Mesendoderm (in vitro differentiated cells): ENCODE results near the gene UNC45B. TPM values are rescaled to one million over a fixed set of nuclear protein-coding genes. Genes with fewer than 3 reads are reported as not detected.
A peak's percentile ranks its signal among the peaks of the same experiment; 100 is the strongest.

ENCODE experiments used
- DNase-seq: peaks from one replicate; pipeline ENCODE4 v3.0.0; 2013
- H2AK5ac ChIP-seq: 2 replicates; pipeline ENCODE4 v1.6.1; 2013; ENCODE audit warnings: low read length, inconsistent platforms
- H2BK120ac ChIP-seq: 2 replicates; pipeline ENCODE4 v1.6.1; 2013; ENCODE audit warnings: low read depth, mild to moderate bottlenecking, low read length, moderate library complexity, mixed read lengths
- H2BK15ac ChIP-seq: replicated peaks from 2 replicates; pipeline ENCODE4 v1.6.1; 2013; ENCODE audit warnings: low read depth, mild to moderate bottlenecking, moderate library complexity
- H2BK5ac ChIP-seq: 2 replicates; pipeline ENCODE4 v1.6.1; 2013; ENCODE audit warnings: low read length, inconsistent platforms
- H3K18ac ChIP-seq: 2 replicates; pipeline ENCODE4 v1.6.1; 2013; ENCODE audit warnings: mild to moderate bottlenecking, low read length, mixed read lengths
- H3K23ac ChIP-seq: one replicate; pipeline ENCODE4 v1.6.1; 2013; ENCODE audit warnings: low read length
- H3K27ac ChIP-seq: 2 replicates; pipeline ENCODE4 v1.5.1; 2013; ENCODE audit warnings: low read depth, mild to moderate bottlenecking, inconsistent platforms, low read length, moderate library complexity
- H3K27me3 ChIP-seq: 2 replicates; pipeline ENCODE4 v1.6.1; 2013; ENCODE audit warnings: low read length, control low read depth, mild to moderate bottlenecking, inconsistent platforms; ENCODE audit not compliant: insufficient read depth, poor library complexity
- H3K36me3 ChIP-seq: 2 replicates; pipeline ENCODE4 v1.6.1; 2013; ENCODE audit warnings: low read length, inconsistent platforms; ENCODE audit not compliant: control insufficient read depth, insufficient read depth
- H3K4ac ChIP-seq: one replicate; pipeline ENCODE4 v1.6.1; 2013; ENCODE audit warnings: low read depth, mild to moderate bottlenecking, low read length, moderate library complexity
- H3K4me1 ChIP-seq: 2 replicates; pipeline ENCODE4 v1.6.1; 2013; ENCODE audit warnings: low read depth, low read length, inconsistent platforms; ENCODE audit not compliant: control insufficient read depth
- H3K4me2 ChIP-seq: 2 replicates; pipeline ENCODE4 v1.6.1; 2013; ENCODE audit warnings: low read length
- H3K4me3 ChIP-seq: 2 replicates; pipeline ENCODE4 v1.5.1; 2013; ENCODE audit warnings: mild to moderate bottlenecking, low read length
- H3K56ac ChIP-seq: one replicate; pipeline ENCODE4 v1.6.1; 2013; ENCODE audit warnings: low read length
- H3K79me1 ChIP-seq: 2 replicates; pipeline ENCODE4 v1.6.1; 2013; ENCODE audit warnings: low read length, inconsistent platforms
- H3K79me2 ChIP-seq: 2 replicates; pipeline ENCODE4 v1.6.1; 2013; ENCODE audit warnings: mild to moderate bottlenecking, low read length; ENCODE audit not compliant: control insufficient read depth, insufficient read depth
- H3K9ac ChIP-seq: 2 replicates; pipeline ENCODE4 v1.6.1; 2013; ENCODE audit warnings: low read length, inconsistent platforms
- H4K5ac ChIP-seq: one replicate; pipeline ENCODE4 v1.6.1; 2013; ENCODE audit warnings: low read length
- H4K8ac ChIP-seq: one replicate; pipeline ENCODE4 v1.6.1; 2013; ENCODE audit warnings: low read depth, mild to moderate bottlenecking, control low read depth, low read length, moderate library complexity
- WGBS: extraction: QIAGEN DNeasy Blood & Tissue Kit; methylation state at CpG from one replicate; pipeline ENCODE4 v1.1.7; 2013; ENCODE audit warnings: low lambda C conversion rate, missing lambda C conversion rate; ENCODE audit not compliant: insufficient coverage; ENCODE audit errors: extremely low coverage; 5-methylcytosine and 5-hydroxymethylcytosine counted together
- polyA plus RNA-seq, 2 experiments: library from polyadenylated mRNA; stranded (reverse); fragments of 200-250 nt; gene quantifications; one replicate each; pipeline ENCODE4 v1.2.3, GENCODE V29; 2013

The UNC45B gene
- 0.06 TPM for polyA plus RNA-seq (2013, experiment 1 of 2)
- polyA plus RNA-seq (2013, experiment 2 of 2): 0.08 TPM

- H3K27ac ChIP-seq: no peak within 1 kb of the TSS
- H3K23ac ChIP-seq: no peak within 1 kb of the TSS
- H2BK15ac ChIP-seq: no peak within 1 kb of the TSS
- no peaks in the 10 kb centered on the region for H3K79me1 ChIP-seq
- H3K36me3 ChIP-seq: no peaks in the 10 kb centered on the region
- no peaks in the 10 kb centered on the region for H3K27me3 ChIP-seq
- no peak for DNase-seq
- no peak within 1 kb of the TSS for H3K4me3 ChIP-seq
- no peak within 1 kb of the TSS for H3K9ac ChIP-seq
- H3K79me2 ChIP-seq: no peaks in the 10 kb centered on the region
- H4K5ac ChIP-seq: no peak within 1 kb of the TSS
- no CpG with 5 or more reads among the region's 4 CpGs for WGBS
- H3K56ac ChIP-seq: peak within 1 kb of the TSS; percentile 46
- no peak within 1 kb of the TSS for H2BK120ac ChIP-seq
- H2BK5ac ChIP-seq: no peak within 1 kb of the TSS
- H3K4me2 ChIP-seq: no peak within 1 kb of the TSS
- H3K18ac ChIP-seq: no peak within 1 kb of the TSS
- no peak within 1 kb of the TSS for H4K8ac ChIP-seq
- no peak within 1 kb of the TSS for H3K4ac ChIP-seq
- H3K4me1 ChIP-seq: no peaks in the 10 kb centered on the region
- H2AK5ac ChIP-seq: no peak within 1 kb of the TSS
These were observed at the start of gene UNC45B for GRCh38 chr17:35147375-35147905. Gene UNC45B (plus strand): TSS chr17:35147817. CDS start chr17:35148264, 447 bp downstream.

- no CpG with 5 or more reads among the region's 3 CpGs for WGBS
- no peak overlapping the region for H3K56ac ChIP-seq
- H4K5ac ChIP-seq: no peak overlapping the region
- H2AK5ac ChIP-seq: no peak overlapping the region
- H2BK5ac ChIP-seq: no peak overlapping the region
- no peak overlapping the region for H2BK15ac ChIP-seq
- no peaks in the 10 kb centered on the region for H3K79me2 ChIP-seq
- no peak overlapping the region for H3K4ac ChIP-seq
- no peak overlapping the region for H3K9ac ChIP-seq
- H3K4me2 ChIP-seq: no peak overlapping the region
- H3K23ac ChIP-seq: no peak overlapping the region
- no peaks in the 10 kb centered on the region for H3K4me1 ChIP-seq
- H2BK120ac ChIP-seq: no peak overlapping the region
- H3K27ac ChIP-seq: no peak overlapping the region
- peaks cover 2% of the 10 kb centered on the region for H3K36me3 ChIP-seq
- no peak overlapping the region for H4K8ac ChIP-seq
- no peaks in the 10 kb centered on the region for H3K27me3 ChIP-seq
- no peak overlapping the region for H3K4me3 ChIP-seq
- H3K79me1 ChIP-seq: no peaks in the 10 kb centered on the region
- H3K18ac ChIP-seq: no peak overlapping the region
- DNase-seq: no peak
These were observed 47.7 kb upstream of the UNC45B start for GRCh38 chr17:35099908-35100307.

GRCh38 chr17:35101036-35101435 lies 46.6 kb upstream of the UNC45B start:
- Histone ChIP-seq H2AK5ac (no peak overlapping the region), H3K27me3 (no peaks in the 10 kb centered on the region), H4K5ac (no peak overlapping the region), H3K18ac (no peak overlapping the region), H3K79me1 (no peaks in the 10 kb centered on the region), H3K9ac (no peak overlapping the region), H3K4me1 (no peaks in the 10 kb centered on the region), H2BK120ac (no peak overlapping the region), H4K8ac (no peak overlapping the region), H3K4me2 (no peak overlapping the region), H3K56ac (no peak overlapping the region), H3K79me2 (no peaks in the 10 kb centered on the region), H3K27ac (no peak overlapping the region), H3K4ac (no peak overlapping the region), H2BK15ac (no peak overlapping the region), H3K36me3 (peaks cover 2% of the 10 kb centered on the region), H3K4me3 (no peak overlapping the region), H3K23ac (no peak overlapping the region), H2BK5ac (no peak overlapping the region)
- DNase-seq: no peak
- WGBS: no CpG with 5 or more reads among the region's 14 CpGs

- H2BK5ac ChIP-seq: no peak overlapping the region
- H3K27me3 ChIP-seq: no peaks in the 10 kb centered on the region
These were observed 45.9 kb upstream of the UNC45B start for GRCh38 chr17:35101725-35102124.

GRCh38 chr17:35103271-35103670 lies 44.3 kb upstream of the UNC45B start:
- no CpG with 5 or more reads among the region's 5 CpGs for WGBS
- Histone ChIP-seq H2BK15ac (no peak overlapping the region), H4K5ac (no peak overlapping the region), H3K4me1 (no peaks in the 10 kb centered on the region), H3K9ac (no peak overlapping the region), H2BK120ac (no peak overlapping the region), H2BK5ac (no peak overlapping the region), H3K23ac (no peak overlapping the region), H3K4me2 (no peak overlapping the region), H3K36me3 (peaks cover 2% of the 10 kb centered on the region), H3K56ac (no peak overlapping the region), H3K18ac (no peak overlapping the region), H3K79me2 (no peaks in the 10 kb centered on the region), H3K79me1 (no peaks in the 10 kb centered on the region), H2AK5ac (no peak overlapping the region), H4K8ac (no peak overlapping the region), H3K27me3 (no peaks in the 10 kb centered on the region), H3K27ac (no peak overlapping the region), H3K4me3 (no peak overlapping the region), H3K4ac (no peak overlapping the region)
- no peak for DNase-seq

More at GRCh38 chr17:35101725-35102124, 45.9 kb upstream of the UNC45B start:
- Histone ChIP-seq H3K79me2 (no peaks in the 10 kb centered on the region), H3K23ac (no peak overlapping the region), H3K56ac (no peak overlapping the region), H4K8ac (no peak overlapping the region), H3K27ac (no peak overlapping the region), H3K4ac (no peak overlapping the region), H3K79me1 (no peaks in the 10 kb centered on the region), H3K9ac (no peak overlapping the region), H3K18ac (no peak overlapping the region), H2BK120ac (no peak overlapping the region), H3K4me2 (no peak overlapping the region), H2AK5ac (no peak overlapping the region), H2BK15ac (no peak overlapping the region), H3K4me3 (no peak overlapping the region), H3K4me1 (no peaks in the 10 kb centered on the region), H4K5ac (no peak overlapping the region), H3K36me3 (peaks cover 2% of the 10 kb centered on the region)
- DNase-seq: no peak
- WGBS: no CpG with 5 or more reads among the region's 2 CpGs

GRCh38 chr17:35104844-35105450 lies 42.7 kb upstream of the UNC45B start:
- Histone ChIP-seq H3K18ac (no peak overlapping the region), H3K79me2 (no peaks in the 10 kb centered on the region), H2BK5ac (no peak overlapping the region), H4K5ac (no peak overlapping the region), H2BK15ac (no peak overlapping the region), H3K4me1 (no peaks in the 10 kb centered on the region), H3K27ac (no peak overlapping the region), H2AK5ac (no peak overlapping the region), H3K4me2 (no peak overlapping the region), H3K79me1 (no peaks in the 10 kb centered on the region), H3K4ac (no peak overlapping the region), H2BK120ac (no peak overlapping the region), H3K27me3 (no peaks in the 10 kb centered on the region), H3K23ac (no peak overlapping the region), H3K9ac (no peak overlapping the region), H3K36me3 (peaks cover 2% of the 10 kb centered on the region), H3K4me3 (no peak overlapping the region), H3K56ac (no peak overlapping the region), H4K8ac (no peak overlapping the region)
- no CpG with 5 or more reads among the region's 5 CpGs for WGBS
- DNase-seq: no peak
